Measurements from ENCODE around the gene PODXL2.
"Not testable (repeated sequence)": the region's sequence is repeated elsewhere in the genome, so short reads cannot be mapped to it uniquely, and the experiment has no call there.

Gene PODXL2

GRCh38 chr3:127674101-127674721 is 45.2 kb downstream of the PODXL2 start:
- no peak for DNase-seq (ENCODE audit: low read depth in 2 of 2)

- DNase-seq (ENCODE audit: low read depth in 2 of 2), result no peak
Measured at GRCh38 chr3:127674790-127675189, 45.8 kb downstream of the PODXL2 start.

- DNase-seq (ENCODE audit: low read depth in 2 of 2), result no peak
Measured at GRCh38 chr3:127675651-127676391, 46.8 kb downstream of the PODXL2 start.

GRCh38 chr3:127676456-127676855 is 47.5 kb downstream of the PODXL2 start:
- DNase-seq (ENCODE audit: low read depth in 2 of 2), result no peak

GRCh38 chr3:127676921-127677351 is 48.0 kb downstream of the PODXL2 start:
- DNase-seq (ENCODE audit: low read depth in 2 of 2), result no peak

GRCh38 chr3:127677541-127678314 is 48.7 kb downstream of the PODXL2 start:
- DNase-seq (ENCODE audit: low read depth in 2 of 2), result no peak

- no peak for DNase-seq (ENCODE audit: low read depth in 2 of 2)
Measured at GRCh38 chr3:127678315-127678599, 49.3 kb downstream of the PODXL2 start.

GRCh38 chr3:127678611-127679533 is 49.9 kb downstream of the PODXL2 start:
- no peak for DNase-seq (ENCODE audit: low read depth in 2 of 2)

GRCh38 chr3:127679534-127680145 is 50.7 kb downstream of the PODXL2 start:
- DNase-seq (ENCODE audit: low read depth in 2 of 2), result no peak

- no peak for DNase-seq (ENCODE audit: low read depth in 2 of 2)
Measured at GRCh38 chr3:127680146-127680661, 51.2 kb downstream of the PODXL2 start.

- no peak for DNase-seq (ENCODE audit: low read depth in 2 of 2)
Measured at GRCh38 chr3:127680798-127681221, 51.8 kb downstream of the PODXL2 start.

- not testable (repeated sequence) for DNase-seq (ENCODE audit: low read depth in 2 of 2)
Measured at GRCh38 chr3:127682175-127682554, 53.2 kb downstream of the PODXL2 start.

- DNase-seq (ENCODE audit: low read depth in 2 of 2), result no peak
Measured at GRCh38 chr3:127682561-127682960, 53.6 kb downstream of the PODXL2 start.

GRCh38 chr3:127684871-127685707 is 56.1 kb downstream of the PODXL2 start:
- no peak for DNase-seq (ENCODE audit: low read depth in 2 of 2)

- no peak for DNase-seq (ENCODE audit: low read depth in 2 of 2)
Measured at GRCh38 chr3:127685708-127686511, 56.9 kb downstream of the PODXL2 start.

GRCh38 chr3:127686512-127686894 is 57.5 kb downstream of the PODXL2 start:
- no peak for DNase-seq (ENCODE audit: low read depth in 2 of 2)

- DNase-seq (ENCODE audit: low read depth in 2 of 2), result no peak
Measured at GRCh38 chr3:127687228-127687737, 58.3 kb downstream of the PODXL2 start.

- no peak for DNase-seq (ENCODE audit: low read depth in 2 of 2)
Measured at GRCh38 chr3:127688022-127688415, 59.0 kb downstream of the PODXL2 start.

Measured in stimulated activated CD4-positive, alpha-beta T cell treated with anti-CD3 and anti-CD28 coated beads, Interleukin-15, amount 100 ng/mL, for 48 hours (primary cell).